Activated naive CD4-positive, alpha-beta T cell treated with anti-CD3 and anti-CD28 coated beads, Interleukin-2, amount 50 U/mL, for 24 hours (primary cell): ENCODE data around the gene WRAP73.

Experiments used
- H3K27ac Mint-ChIP-seq: one replicate; pipeline ENCODE4 v1.8.0; 2021; ENCODE audit warnings: mild to moderate bottlenecking, mixed read lengths
- H3K27me3 Mint-ChIP-seq: one replicate; pipeline ENCODE4 v1.8.0; 2021; ENCODE audit warnings: mixed read lengths
- H3K36me3 Mint-ChIP-seq: one replicate; pipeline ENCODE4 v1.8.0; 2021; ENCODE audit warnings: mixed read lengths
- H3K4me1 Mint-ChIP-seq: one replicate; pipeline ENCODE4 v1.8.0; 2021; ENCODE audit warnings: mixed read lengths
- H3K4me3 Mint-ChIP-seq: one replicate; pipeline ENCODE4 v1.8.0; 2021; ENCODE audit warnings: mild to moderate bottlenecking, mixed read lengths
- H3K9me3 Mint-ChIP-seq: one replicate; pipeline ENCODE4 v1.8.0; 2021; ENCODE audit warnings: mixed read lengths

The WRAP73 gene

DNA sequence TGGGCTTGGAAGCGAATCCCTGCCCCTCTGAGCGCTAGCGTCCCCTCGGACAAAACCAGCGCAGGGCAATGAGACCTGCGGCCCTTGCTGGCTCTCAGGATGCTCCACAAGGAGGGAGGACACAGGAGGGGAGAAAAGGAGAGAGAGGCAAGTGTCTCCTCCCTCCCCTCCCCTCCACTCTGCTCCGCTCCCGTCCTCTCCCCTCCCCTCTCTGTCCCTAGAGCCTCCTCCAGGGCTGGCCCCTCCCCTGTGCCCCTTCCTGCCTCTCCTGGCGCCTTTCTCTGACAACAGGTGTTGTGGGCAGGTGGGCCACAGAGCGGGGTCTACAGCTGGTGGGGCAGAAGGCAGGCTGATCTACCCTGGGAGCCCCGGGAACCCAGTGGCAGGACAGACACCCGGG is 37.6 kb upstream of the WRAP73 start:
- Mint-ChIP-seq H3K4me3 (no peak overlapping the region), H3K27ac (no peak overlapping the region), H3K36me3 (no peaks in the 10 kb centered on the region), H3K27me3 (no peaks in the 10 kb centered on the region), H3K4me1 (no peaks in the 10 kb centered on the region), H3K9me3 (no peaks in the 10 kb centered on the region)

GRCh38 chr1:3685906-3686305 is 36.0 kb upstream of the WRAP73 start:
- H3K4me1 Mint-ChIP-seq, result no peaks in the 10 kb centered on the region
- H3K27me3 Mint-ChIP-seq, result no peaks in the 10 kb centered on the region
- H3K36me3 Mint-ChIP-seq, result no peaks in the 10 kb centered on the region
- no peak overlapping the region for H3K4me3 Mint-ChIP-seq
- no peaks in the 10 kb centered on the region for H3K9me3 Mint-ChIP-seq
- H3K27ac Mint-ChIP-seq, result no peak overlapping the region

GRCh38 chr1:3685222-3685621 is 35.3 kb upstream of the WRAP73 start:
- no peaks in the 10 kb centered on the region for H3K27me3 Mint-ChIP-seq

DNA sequence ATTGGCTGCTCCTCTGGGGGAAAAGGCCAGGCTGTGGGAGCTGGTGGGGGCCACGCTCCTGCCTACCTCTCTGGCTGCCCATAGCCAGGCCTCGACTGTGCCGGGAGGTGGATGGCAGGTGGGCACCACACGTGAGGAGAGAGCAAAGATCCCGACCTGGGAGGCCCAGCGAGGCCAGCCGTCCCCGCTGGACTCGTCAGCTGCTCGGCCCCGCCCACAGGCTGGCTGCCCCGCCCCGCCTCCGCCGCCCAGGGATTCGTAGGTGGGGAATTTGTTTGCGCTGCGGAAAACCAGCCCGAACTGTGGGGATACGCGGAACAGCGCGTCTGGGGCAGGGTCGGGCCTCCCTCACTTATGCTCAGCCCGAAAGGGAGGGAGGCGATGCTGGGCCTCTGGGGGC is 34.1 kb upstream of the WRAP73 start:
- Mint-ChIP-seq H3K4me3 (no peak overlapping the region), H3K27ac (no peak overlapping the region), H3K9me3 (no peaks in the 10 kb centered on the region), H3K36me3 (no peaks in the 10 kb centered on the region), H3K4me1 (peaks cover 11% of the 10 kb centered on the region), H3K27me3 (no peaks in the 10 kb centered on the region)

More at GRCh38 chr1:3685222-3685621, 35.3 kb upstream of the WRAP73 start:
- Mint-ChIP-seq H3K4me1 (no peaks in the 10 kb centered on the region), H3K36me3 (no peaks in the 10 kb centered on the region), H3K9me3 (no peaks in the 10 kb centered on the region), H3K27ac (no peak overlapping the region), H3K4me3 (no peak overlapping the region)

- Mint-ChIP-seq H3K9me3 (no peaks in the 10 kb centered on the region), H3K27ac (no peak overlapping the region), H3K27me3 (no peaks in the 10 kb centered on the region), H3K36me3 (no peaks in the 10 kb centered on the region), H3K4me1 (peaks cover 11% of the 10 kb centered on the region), H3K4me3 (no peak overlapping the region)
Observed at GRCh38 chr1:3683197-3683596, 33.3 kb upstream of the WRAP73 start.

- H3K9me3 Mint-ChIP-seq, result no peaks in the 10 kb centered on the region
- peaks cover 20% of the 10 kb centered on the region for H3K4me1 Mint-ChIP-seq
- no peak overlapping the region for H3K4me3 Mint-ChIP-seq
- H3K27me3 Mint-ChIP-seq, result no peaks in the 10 kb centered on the region
- H3K36me3 Mint-ChIP-seq, result no peaks in the 10 kb centered on the region
- no peak overlapping the region for H3K27ac Mint-ChIP-seq
Observed at GRCh38 chr1:3681898-3682806, 32.2 kb upstream of the WRAP73 start.

DNA sequence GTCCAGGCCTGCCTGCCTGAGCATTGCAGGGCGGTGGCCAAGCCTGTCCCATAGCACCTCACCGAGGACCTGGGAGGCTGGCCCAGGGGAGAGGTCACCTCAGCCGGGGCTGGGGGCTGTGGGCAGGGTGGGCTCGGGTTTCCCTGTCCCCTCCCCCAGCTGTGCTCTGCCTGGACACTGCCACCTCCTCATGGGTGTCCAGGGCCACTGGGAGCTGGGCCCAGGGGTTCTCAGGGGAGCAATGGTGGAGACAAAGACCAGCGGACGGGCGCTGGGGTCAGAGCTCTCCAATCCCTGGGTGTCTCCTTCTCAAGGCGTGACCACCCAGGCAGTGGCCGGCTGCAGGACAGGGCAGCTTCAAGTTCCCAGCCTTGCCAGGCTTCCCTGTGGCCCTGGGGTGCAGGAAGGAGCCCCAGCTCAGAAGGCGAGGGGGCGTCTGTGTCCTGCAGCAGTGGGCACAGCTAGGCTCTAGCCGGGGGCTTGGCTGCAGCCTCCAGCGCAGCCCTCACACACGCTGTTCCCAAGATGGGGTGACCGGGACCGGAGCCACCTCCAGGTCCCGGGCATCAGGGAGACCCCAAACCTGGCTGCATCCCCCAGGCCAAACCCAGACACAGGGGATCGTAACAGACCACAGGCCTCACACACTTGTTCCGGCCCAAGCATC is 31.5 kb upstream of the WRAP73 start:
- Mint-ChIP-seq H3K4me3 (no peak overlapping the region), H3K27ac (no peak overlapping the region), H3K27me3 (no peaks in the 10 kb centered on the region), H3K4me1 (peaks cover 20% of the 10 kb centered on the region), H3K36me3 (no peaks in the 10 kb centered on the region), H3K9me3 (no peaks in the 10 kb centered on the region)

- Mint-ChIP-seq H3K27ac (no peak overlapping the region), H3K9me3 (no peaks in the 10 kb centered on the region), H3K4me1 (peaks cover 20% of the 10 kb centered on the region), H3K36me3 (no peaks in the 10 kb centered on the region), H3K4me3 (no peak overlapping the region), H3K27me3 (no peaks in the 10 kb centered on the region)
Observed at GRCh38 chr1:3680488-3681230, 30.8 kb upstream of the WRAP73 start.

- Mint-ChIP-seq H3K4me1 (peaks cover 20% of the 10 kb centered on the region), H3K36me3 (no peaks in the 10 kb centered on the region), H3K4me3 (no peak overlapping the region), H3K27me3 (no peaks in the 10 kb centered on the region), H3K9me3 (no peaks in the 10 kb centered on the region), H3K27ac (no peak overlapping the region)
Observed at GRCh38 chr1:3679799-3680453, 30.0 kb upstream of the WRAP73 start.

GRCh38 chr1:3679098-3679555 is 29.2 kb upstream of the WRAP73 start:
- H3K36me3 Mint-ChIP-seq, result no peaks in the 10 kb centered on the region
- H3K4me3 Mint-ChIP-seq, result no peak overlapping the region
- H3K4me1 Mint-ChIP-seq, result peaks cover 20% of the 10 kb centered on the region
- no peaks in the 10 kb centered on the region for H3K27me3 Mint-ChIP-seq
- H3K9me3 Mint-ChIP-seq, result no peaks in the 10 kb centered on the region
- peak overlapping the region; percentile 12 for H3K27ac Mint-ChIP-seq

GRCh38 chr1:3678361-3679097 is 28.6 kb upstream of the WRAP73 start:
- Mint-ChIP-seq H3K4me3 (no peak overlapping the region), H3K9me3 (no peaks in the 10 kb centered on the region), H3K4me1 (peaks cover 20% of the 10 kb centered on the region), H3K27me3 (no peaks in the 10 kb centered on the region), H3K36me3 (no peaks in the 10 kb centered on the region), H3K27ac (no peak overlapping the region)

GRCh38 chr1:3677484-3677883 is 27.6 kb upstream of the WRAP73 start:
- H3K9me3 Mint-ChIP-seq, result no peaks in the 10 kb centered on the region
- H3K4me3 Mint-ChIP-seq, result no peak overlapping the region
- H3K27ac Mint-ChIP-seq, result no peak overlapping the region
- no peaks in the 10 kb centered on the region for H3K36me3 Mint-ChIP-seq
- H3K27me3 Mint-ChIP-seq, result no peaks in the 10 kb centered on the region
- peaks cover 20% of the 10 kb centered on the region for H3K4me1 Mint-ChIP-seq

DNA sequence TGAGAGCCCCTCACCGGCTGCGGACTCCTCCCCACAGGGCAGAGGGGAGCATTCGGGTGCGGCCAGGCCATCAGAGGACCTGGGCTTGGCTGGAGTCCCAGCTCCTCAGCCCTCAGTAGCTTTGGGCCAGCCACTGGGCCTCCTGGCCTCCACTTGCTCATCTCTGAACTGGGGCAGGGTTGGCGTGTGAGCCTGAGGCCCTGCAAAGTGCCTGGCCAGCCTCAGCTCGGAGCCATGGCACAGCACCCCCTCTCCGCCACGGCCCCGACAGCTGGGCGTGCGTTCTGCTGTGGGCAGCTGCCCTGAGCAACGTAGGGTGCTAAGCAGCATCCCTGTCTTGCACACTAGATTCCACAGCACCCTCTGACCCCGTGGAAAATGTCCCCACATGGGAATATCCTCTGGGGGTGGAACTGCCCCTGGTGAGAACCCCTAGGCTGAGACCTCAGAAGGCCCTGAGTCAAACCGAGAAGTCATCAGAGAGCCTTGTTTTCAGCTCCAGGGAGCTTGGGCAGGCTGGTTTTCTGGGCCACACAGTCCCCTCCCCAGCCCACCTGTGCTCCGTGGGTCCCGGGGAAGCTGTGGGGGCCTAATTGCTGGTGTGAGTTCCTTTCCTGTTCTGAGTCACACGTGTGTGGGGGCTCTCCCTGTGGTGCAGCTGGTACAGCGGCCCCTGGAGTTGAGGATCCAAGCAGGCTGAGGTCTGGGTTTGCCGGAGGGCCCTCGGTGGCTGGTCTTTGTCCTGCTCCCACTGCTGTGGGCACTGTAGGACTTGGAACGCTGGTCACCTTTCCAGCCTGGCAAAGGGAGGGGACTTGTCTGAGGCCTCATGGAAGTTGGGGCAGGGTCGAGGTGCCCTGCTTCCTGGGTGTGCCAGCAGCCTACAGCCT is 26.9 kb upstream of the WRAP73 start:
- no peaks in the 10 kb centered on the region for H3K27me3 Mint-ChIP-seq
- H3K4me1 Mint-ChIP-seq, result peaks cover 20% of the 10 kb centered on the region
- H3K4me3 Mint-ChIP-seq, result no peak overlapping the region
- H3K9me3 Mint-ChIP-seq, result no peaks in the 10 kb centered on the region
- no peak overlapping the region for H3K27ac Mint-ChIP-seq
- no peaks in the 10 kb centered on the region for H3K36me3 Mint-ChIP-seq

- H3K4me1 Mint-ChIP-seq, result peaks cover 20% of the 10 kb centered on the region
- no peaks in the 10 kb centered on the region for H3K9me3 Mint-ChIP-seq
- H3K27me3 Mint-ChIP-seq, result no peaks in the 10 kb centered on the region
- no peak overlapping the region for H3K4me3 Mint-ChIP-seq
- no peak overlapping the region for H3K27ac Mint-ChIP-seq
- no peaks in the 10 kb centered on the region for H3K36me3 Mint-ChIP-seq
Observed at GRCh38 chr1:3675436-3675835, 25.5 kb upstream of the WRAP73 start.
